Right lung (tissue), 5 donors: ENCODE data around the gene RABGGTA. TPM values are rescaled to one million over a fixed set of nuclear protein-coding genes. Genes with fewer than 3 reads are reported as not detected.
"Not testable (repeated sequence)": the region's sequence is repeated elsewhere in the genome, so short reads cannot be mapped to it uniquely, and the experiment has no call there.

Experiments
- DNase-seq, 2 donors: peaks; one replicate each; pipeline ENCODE4 v3.0.0-alpha.2; 2013
- polyA plus RNA-seq, 5 donors: library from polyadenylated mRNA; unstranded; fragments of 120-200 nt; gene quantifications; one replicate each; pipeline versions ENCODE4 v1.2.1 to v1.2.3, GENCODE V29; 2013; ENCODE audit warnings: inconsistent platforms in 1 of 5, low replicate concordance in 1 of 5; ENCODE audit not compliant: insufficient read length in 5 of 5, insufficient read depth in 1 of 5

RABGGTA gene
- polyA plus RNA-seq, 5 donors = 19.6 to 28.6 (median 24.9) TPM

- no peak for DNase-seq
Measured at GRCh38 chr14:24261256-24261968, 10.0 kb downstream of the RABGGTA start.

- no peak for DNase-seq
Measured at GRCh38 chr14:24260780-24261157, 10.6 kb downstream of the RABGGTA start.

DNA sequence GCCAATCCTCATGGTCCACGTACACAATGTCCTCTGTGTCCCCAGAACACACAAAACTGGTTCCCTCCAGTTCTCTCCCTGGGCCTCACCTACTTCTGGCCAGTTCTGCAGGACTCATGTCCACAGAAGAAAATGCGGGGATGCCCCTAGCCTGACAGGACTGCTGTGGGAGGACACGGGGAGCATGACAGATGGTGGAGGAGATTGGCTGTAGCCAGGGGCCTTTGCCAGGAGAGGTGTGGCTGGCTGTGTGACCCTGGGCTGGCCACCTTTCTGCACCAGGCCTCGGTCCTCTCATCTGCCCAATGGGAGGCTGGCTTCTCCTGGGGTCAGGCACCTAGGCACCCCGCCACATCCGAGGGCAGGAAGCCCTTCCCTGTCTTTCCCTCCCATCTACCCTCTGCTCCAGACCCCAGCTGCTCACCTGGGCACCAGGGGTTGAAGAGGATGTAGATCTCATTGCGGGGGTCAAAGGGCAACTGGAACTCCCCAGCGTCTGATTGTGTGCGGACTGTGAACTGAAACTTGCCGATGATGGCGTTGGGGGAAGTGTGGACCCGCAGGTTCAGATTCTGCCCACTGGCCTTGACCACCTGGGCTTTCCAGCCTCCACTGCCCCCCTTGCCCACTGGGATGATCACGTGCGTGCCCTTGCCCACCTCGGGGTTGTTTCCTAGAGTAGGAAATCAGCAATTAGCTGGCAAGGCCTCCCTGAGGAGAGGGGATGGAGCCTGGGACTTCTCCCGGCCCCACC is 11.2 kb downstream of the RABGGTA start:
- no peak for DNase-seq

GRCh38 chr14:24259282-24260025 is 11.9 kb downstream of the RABGGTA start:
- peak in 1 of 2 donors; percentile 35 for DNase-seq

DNA sequence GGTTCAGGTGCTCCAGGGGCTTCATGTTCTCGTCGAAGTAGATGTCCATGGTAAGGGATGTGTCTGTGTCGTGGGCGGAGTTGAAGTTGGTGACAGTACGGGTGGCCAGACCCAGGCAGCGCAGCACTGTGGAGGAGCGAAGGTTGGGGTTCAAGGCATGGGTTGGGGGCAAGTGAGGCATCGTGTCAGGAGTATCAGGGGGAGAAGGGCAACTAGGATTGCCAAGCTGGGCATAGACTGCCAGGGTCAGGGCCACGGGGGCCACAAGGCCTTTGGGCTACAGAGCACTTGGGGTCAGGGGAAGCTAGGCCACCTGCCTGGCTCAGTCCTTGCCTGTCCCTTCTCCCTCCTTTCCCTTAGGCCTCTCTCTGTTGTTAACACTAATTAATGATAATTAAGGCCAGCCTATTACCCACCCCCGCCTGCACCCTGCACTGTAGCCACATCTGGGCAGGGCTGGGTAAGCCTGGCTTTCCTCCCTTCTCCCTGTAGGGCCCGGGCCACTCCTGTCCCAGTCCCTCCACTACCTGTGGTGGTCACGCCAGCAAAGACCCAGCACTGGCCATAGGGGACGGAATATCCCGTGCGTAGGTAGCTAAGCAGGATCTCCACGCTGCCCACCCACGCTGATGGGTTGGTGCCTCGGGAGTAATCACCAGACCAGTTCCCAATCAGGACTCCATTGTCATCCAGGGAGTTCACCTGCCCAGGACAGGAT is 12.7 kb downstream of the RABGGTA start:
- no peak for DNase-seq

DNA sequence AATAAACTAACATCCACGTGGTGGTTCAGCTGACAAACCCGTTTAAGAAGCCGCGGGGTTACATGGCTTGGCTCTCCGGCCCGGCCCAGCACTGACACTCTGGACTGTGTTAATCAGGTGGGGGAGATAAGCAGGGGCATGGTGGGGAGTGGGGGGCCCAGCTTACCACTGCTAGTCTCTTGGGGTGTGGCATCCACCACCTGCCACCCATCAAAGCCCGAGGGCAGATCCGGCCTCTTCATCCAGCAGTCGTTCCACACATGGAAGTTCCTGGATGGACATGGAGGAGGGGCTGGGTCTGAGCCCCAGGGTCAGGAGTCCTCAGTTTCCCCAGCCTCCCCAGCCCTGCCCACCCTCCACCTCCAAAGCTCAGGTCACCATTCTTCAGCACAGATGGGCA is 13.3 kb downstream of the RABGGTA start:
- DNase-seq = no peak

- DNase-seq = no peak
Measured at GRCh38 chr14:24256960-24257359, 14.4 kb downstream of the RABGGTA start.

GRCh38 chr14:24255931-24256711 is 15.3 kb downstream of the RABGGTA start:
- DNase-seq = no peak

DNA sequence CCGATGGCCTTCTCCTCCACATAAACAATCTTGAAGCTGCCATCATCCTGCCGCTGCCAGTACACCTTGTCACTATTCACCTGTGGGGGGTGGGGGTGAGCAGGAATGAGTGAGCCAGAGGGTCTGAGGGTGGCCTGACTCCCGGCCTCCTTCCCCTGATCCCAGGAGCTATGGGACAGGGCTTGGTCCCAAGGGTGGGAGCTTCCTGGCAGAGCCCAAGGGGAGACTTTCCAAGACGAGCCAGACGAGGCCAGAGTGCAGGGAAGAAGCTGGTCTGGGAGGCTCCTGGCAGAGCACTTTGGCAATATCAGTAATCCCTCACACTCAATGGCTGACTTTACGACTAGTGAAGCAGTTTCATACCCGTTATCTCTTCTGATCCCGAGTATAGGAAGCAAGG is 16.0 kb downstream of the RABGGTA start:
- DNase-seq = no peak

DNA sequence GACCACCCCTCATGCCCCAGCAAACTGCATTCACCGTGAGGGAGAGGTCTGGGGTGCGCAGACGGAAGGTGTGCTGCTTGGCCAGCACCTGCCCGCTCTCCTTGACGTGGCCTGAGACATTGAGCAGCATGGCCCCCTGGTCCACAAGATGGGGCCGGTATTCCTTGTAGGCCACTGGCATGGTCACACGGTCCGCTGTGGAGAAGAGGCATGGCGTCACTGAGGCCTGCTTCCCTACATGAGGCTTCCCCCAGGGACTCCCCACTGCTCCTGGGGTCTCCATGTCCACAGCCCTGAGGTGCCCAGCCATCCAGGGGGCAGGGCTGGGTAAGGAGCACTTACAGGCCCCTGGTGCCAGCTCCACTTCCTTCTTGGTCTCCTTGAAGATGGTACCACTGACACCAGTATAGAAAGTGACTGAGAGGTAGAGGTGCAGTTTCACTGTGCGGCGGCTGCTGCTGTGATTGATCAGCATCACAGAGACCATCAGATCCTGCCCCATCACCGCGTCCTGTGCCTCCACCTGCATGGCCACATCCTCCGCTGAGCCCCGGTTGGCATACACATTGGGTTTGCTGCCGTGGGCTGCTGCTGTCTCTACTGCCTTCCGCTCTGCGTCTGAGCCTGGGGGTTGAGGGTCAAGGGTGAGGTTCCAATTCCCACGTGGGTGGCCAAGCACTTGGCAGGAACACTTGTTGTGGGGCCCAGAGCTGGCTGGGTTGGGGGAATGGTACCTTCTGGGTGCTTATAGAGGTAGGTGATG is 16.6 kb downstream of the RABGGTA start:
- no peak for DNase-seq

DNA sequence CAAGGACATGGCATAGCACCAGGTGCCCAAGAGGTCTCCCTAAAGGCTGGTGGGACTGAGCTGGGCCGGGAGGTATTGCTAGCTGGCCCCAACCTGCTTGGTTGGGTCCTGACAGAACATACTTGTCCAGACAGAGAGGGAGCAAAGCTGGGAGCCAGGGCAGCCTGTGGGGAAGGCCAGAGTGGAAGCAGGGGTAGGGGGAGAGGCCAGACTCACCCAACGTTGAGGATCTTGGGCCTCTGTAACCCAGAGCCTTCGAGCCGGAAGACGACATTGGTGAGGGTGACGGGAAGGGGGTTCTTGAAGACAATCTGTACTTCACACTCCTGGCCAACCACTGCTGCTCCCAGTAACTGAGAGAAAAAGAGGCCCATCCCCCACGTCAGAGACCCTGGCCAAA is 17.5 kb downstream of the RABGGTA start:
- DNase-seq = no peak

DNA sequence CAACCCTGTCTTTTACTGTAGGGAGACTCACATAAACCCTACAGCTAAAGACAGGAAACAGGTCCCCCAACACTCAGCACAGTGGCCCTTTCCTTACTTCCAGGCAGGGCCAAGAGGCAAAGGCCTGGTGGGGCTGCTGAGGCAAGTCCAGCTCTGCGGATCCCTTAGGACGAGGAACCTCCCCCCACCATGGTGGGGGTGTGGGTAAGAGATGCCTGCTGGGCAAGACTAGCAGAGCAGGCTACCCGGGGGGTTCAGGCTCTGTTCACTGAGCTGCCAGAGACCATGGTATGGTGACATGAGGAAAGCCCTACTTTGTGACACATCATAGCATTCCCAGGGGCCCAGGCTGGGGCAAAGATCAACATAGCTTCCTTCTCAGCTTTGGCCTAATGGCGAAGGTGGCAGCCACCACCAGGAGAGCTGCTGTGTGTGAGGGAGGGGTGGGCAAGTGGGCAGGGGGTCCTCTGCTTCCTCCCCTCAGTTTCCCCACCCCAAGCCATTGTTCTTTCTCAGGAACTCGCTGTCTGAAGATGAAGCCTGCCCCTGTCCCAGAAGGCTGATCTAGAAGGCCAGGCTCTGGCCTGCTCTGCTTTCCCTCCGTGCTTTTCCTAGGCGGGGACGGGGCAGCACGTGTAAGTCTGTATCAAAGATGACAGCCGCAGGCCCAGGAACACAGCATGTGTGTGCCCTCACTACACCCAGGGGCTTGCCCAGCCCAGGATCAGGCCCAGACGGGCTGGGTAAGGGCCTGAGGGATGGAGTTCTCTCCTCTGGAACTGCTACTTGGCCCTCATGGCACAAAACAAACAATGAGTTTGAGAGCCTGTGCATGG is 18.9 kb downstream of the RABGGTA start:
- no peak for DNase-seq

DNA sequence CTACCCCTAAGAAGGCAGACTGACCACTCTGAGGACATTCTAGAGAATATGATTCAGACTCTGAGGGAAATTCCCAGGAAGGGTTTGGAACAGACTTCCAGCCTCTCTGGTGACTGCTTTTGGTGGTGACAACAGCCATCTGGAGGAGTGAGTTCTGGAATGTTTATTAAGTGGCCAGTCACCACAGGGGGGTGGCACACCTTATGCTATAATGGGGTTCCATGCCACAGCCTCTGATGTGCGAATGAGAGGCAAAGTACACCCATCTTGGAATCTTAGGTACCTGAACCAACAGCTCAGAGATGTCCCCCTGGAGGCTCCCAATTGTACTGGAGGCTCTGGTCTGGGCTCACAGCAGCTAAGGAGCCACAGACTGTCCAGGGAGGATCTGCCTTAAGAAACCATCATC is 19.5 kb downstream of the RABGGTA start:
- no peak for DNase-seq

DNA sequence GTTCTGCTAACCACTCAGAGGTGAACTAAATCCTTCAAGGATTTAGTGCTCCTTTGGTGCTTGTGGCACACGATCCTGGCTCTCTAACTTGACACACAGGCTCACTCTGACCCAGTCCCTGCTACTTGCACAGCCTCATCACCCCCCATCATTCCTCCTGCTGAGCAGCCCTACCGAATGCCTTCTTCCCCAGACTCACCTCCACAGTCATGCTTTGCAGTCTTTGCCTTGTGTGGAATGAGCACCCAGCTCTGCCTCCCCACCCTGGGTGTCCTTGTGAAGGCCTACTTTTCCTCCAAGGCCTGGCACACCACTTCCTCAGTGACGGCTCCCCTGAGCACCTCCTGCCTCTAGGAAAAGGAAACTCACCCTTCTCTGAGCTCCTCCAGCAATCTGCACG is 21.0 kb downstream of the RABGGTA start:
- DNase-seq = no peak

- no peak for DNase-seq
Measured at GRCh38 chr14:24249230-24250021, 22.0 kb downstream of the RABGGTA start.

DNA sequence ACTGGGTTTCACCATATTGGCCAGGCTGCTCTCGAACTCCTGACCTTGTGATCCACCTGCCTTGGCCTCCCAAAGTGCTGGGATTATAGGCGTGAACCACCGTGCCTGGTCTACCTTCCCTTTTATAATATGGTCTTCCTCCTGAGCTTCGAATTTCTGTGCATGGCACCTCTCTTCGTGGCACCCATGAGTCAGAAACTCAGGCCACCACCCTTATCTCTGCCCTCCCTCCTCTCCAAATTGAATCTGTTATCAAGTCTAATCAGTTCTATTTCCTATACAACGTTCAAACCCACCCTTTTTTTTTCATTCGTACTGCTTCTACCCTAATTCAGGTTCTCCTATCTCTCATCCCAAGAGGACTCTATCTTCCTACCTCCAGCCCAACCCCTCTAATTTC is 24.0 kb downstream of the RABGGTA start:
- no peak for DNase-seq

- DNase-seq = no peak
Measured at GRCh38 chr14:24246765-24247212, 24.6 kb downstream of the RABGGTA start.

GRCh38 chr14:24245350-24245749 is 26.0 kb downstream of the RABGGTA start:
- not testable (repeated sequence) for DNase-seq
